LNCaP clone FGC (cell line): ENCODE results near the gene RAD23A.

Source experiments
- DNase-seq: peaks from one replicate; pipeline ENCODE4 v3.0.0-alpha.2; 2011; ENCODE audit warnings: low read depth
- H3K4me3 ChIP-seq: 2 replicates; pipeline ENCODE4 v1.5.1; 2011; ENCODE audit warnings: mild to moderate bottlenecking, low read depth, low read length, control low read depth
- CTCF ChIP-seq: IDR thresholded peaks from 2 replicates; pipeline ENCODE4 v1.5.1; 2012; ENCODE audit warnings: mild to moderate bottlenecking; ENCODE audit not compliant: control insufficient read depth, insufficient read depth; ENCODE audit errors: extremely low read depth

RAD23A gene

GRCh38 chr19:12995596-12996405 is 50.1 kb downstream of the RAD23A start:
- no peak for DNase-seq
- TF ChIP-seq CTCF, result peak; percentile 20; the same call in 1 of the 2 replicates

GRCh38 chr19:12996406-12997094 is 50.9 kb downstream of the RAD23A start:
- no peak for DNase-seq
- TF ChIP-seq CTCF, result peak; percentile 44
- peak overlapping the region; percentile 86 for H3K4me3 ChIP-seq

More at GRCh38 chr19:12995596-12996405, 50.1 kb downstream of the RAD23A start:
- peak overlapping the region; percentile 86 for H3K4me3 ChIP-seq

GRCh38 chr19:12997179-12997966 is 51.7 kb downstream of the RAD23A start:
- TF ChIP-seq CTCF, result no peak
- peak overlapping the region; percentile 86 for H3K4me3 ChIP-seq
- DNase-seq, result no peak

- no peak for TF ChIP-seq CTCF
- no peak for DNase-seq
Measured at GRCh38 chr19:12997967-12998940, 52.6 kb downstream of the RAD23A start.

GRCh38 chr19:13001166-13001501 is 55.5 kb downstream of the RAD23A start:
- DNase-seq, result no peak
- peak overlapping the region; percentile 48 for H3K4me3 ChIP-seq
- no peak for TF ChIP-seq CTCF

More at GRCh38 chr19:12997967-12998940, 52.6 kb downstream of the RAD23A start:
- H3K4me3 ChIP-seq, result peak overlapping the region; percentile 86

- peak overlapping the region; percentile 48 for H3K4me3 ChIP-seq
- TF ChIP-seq CTCF, result no peak
- no peak for DNase-seq
Measured at GRCh38 chr19:13001502-13002165, 56.0 kb downstream of the RAD23A start.
